Gastrocnemius medialis (tissue), 4 donors: ENCODE measurements around the gene NDUFA11.

Experiments
- POLR2A ChIP-seq, 2 donors: fragments of 450-650 bp; IDR thresholded peaks; one replicate each; pipeline ENCODE4 v1.6.1; 2017; ENCODE audit warnings: antibody characterized with exemption in 2 of 2, mild to moderate bottlenecking in 2 of 2, moderate library complexity in 2 of 2
- TF ChIP-seq, protein P1 (sequence below), 5 experiments: fragments of 450-650 bp in 3 of 5; fragments of 200-600 bp in 2 of 5; sonication (generic) in 2 of 5; IDR thresholded peaks in 4 of 5; conservative IDR thresholded peaks in 1 of 5; 1 replicate in 4 of 5; 2 replicates in 1 of 5; pipeline ENCODE4 v1.5.1; 2016 to 2019; ENCODE audit warnings: antibody characterized with exemption in 5 of 5, mild to moderate bottlenecking in 3 of 5, moderate library complexity in 3 of 5

- TF ChIP-seq, protein P1, sequence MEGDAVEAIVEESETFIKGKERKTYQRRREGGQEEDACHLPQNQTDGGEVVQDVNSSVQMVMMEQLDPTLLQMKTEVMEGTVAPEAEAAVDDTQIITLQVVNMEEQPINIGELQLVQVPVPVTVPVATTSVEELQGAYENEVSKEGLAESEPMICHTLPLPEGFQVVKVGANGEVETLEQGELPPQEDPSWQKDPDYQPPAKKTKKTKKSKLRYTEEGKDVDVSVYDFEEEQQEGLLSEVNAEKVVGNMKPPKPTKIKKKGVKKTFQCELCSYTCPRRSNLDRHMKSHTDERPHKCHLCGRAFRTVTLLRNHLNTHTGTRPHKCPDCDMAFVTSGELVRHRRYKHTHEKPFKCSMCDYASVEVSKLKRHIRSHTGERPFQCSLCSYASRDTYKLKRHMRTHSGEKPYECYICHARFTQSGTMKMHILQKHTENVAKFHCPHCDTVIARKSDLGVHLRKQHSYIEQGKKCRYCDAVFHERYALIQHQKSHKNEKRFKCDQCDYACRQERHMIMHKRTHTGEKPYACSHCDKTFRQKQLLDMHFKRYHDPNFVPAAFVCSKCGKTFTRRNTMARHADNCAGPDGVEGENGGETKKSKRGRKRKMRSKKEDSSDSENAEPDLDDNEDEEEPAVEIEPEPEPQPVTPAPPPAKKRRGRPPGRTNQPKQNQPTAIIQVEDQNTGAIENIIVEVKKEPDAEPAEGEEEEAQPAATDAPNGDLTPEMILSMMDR (IDR thresholded peaks at IDR 0.05 in 4 of 5, conservative IDR thresholded peaks at IDR 0.05 in 1 of 5), result no peak
- TF ChIP-seq POLR2A (IDR thresholded peaks at IDR 0.05), result no peak
These were observed 12.0 kb downstream of the NDUFA11 start for GRCh38 chr19:5891572-5891937.
